ENCODE measurements around the gene FOXK1. TPM values are rescaled to one million over a fixed set of nuclear protein-coding genes. Genes with fewer than 3 reads are reported as not detected.

FOXK1 gene
- total and polyA plus RNA-seq, 2 experiments from 2014 or later, result 2.3 to 12.7 TPM

GRCh38 chr7:4667776-4668509, 14.2 kb upstream of the FOXK1 start:
- ATAC-seq, result no peak
- Histone ChIP-seq H4K20me1 (replicated peaks; ENCODE audit: insufficient read depth) (no peaks in the 10 kb centered on the region), H3K79me2 (replicated peaks; ENCODE audit: insufficient read depth) (no peaks in the 10 kb centered on the region), H3K4me2 (no peak overlapping the region), H3K9me2 (ENCODE audit: insufficient read depth) (0 out of 2 replicates have a peak, but pooled peaks cover 2% of the 10 kb centered on the region), H3K4me3 (no peak overlapping the region), H3F3A (replicated peaks; ENCODE audit: low read depth) (no peaks in the 10 kb centered on the region), H3K4me1 (ENCODE audit: insufficient read depth) (no peaks in the 10 kb centered on the region), H3K27me3 (ENCODE audit: insufficient read depth) (no peaks in the 10 kb centered on the region; the same call in 1 of the 2 replicates), H2AFZ (no peak overlapping the region), H3K36me3 (ENCODE audit: insufficient read depth) (no peaks in the 10 kb centered on the region), H3K27ac (ENCODE audit: low read depth) (no peak overlapping the region)
- H3K27me3 Mint-ChIP-seq (ENCODE audit: insufficient read depth, low read depth, poor library complexity), result peaks cover 11% of the 10 kb centered on the region
- no peaks in the 10 kb centered on the region for H3K4me1 Mint-ChIP-seq
- DNase-seq (ENCODE audit: low spot score), result peak; percentile 3
- H3K9me3 Mint-ChIP-seq, result peaks cover 42% of the 10 kb centered on the region
- no peak overlapping the region for H3K4me3 Mint-ChIP-seq
- TF ChIP-seq EZH2phosphoT487 (IDR thresholded peaks at IDR 0.05; ENCODE audit: unreplicated experiment) (no peak), POLR2AphosphoS5 (IDR thresholded peaks at IDR 0.05; ENCODE audit: low read depth) (no peak), CTCF (conservative IDR thresholded peaks at IDR 0.05; ENCODE audit: low read depth in 2 of 2) (no peak)
- no peak overlapping the region for H3K27ac Mint-ChIP-seq
- 0 out of 3 replicates have a peak, but pooled peaks cover 3% of the 10 kb centered on the region for H3K36me3 Mint-ChIP-seq (ENCODE audit: low read depth)

- Mint-ChIP-seq H3K4me1 (no peaks in the 10 kb centered on the region), H3K27ac (no peak overlapping the region), H3K27me3 (ENCODE audit: insufficient read depth, low read depth, poor library complexity) (peaks cover 11% of the 10 kb centered on the region)
- TF ChIP-seq STAT1 (IDR thresholded peaks at IDR 0.05; ENCODE audit: unreplicated experiment) (no peak), ZNF331 (CRISPR knock-in tag; IDR thresholded peaks at IDR 0.05; ENCODE audit: low read depth) (no peak), EZH2phosphoT487 (IDR thresholded peaks at IDR 0.05; ENCODE audit: unreplicated experiment) (no peak), CTCF (conservative IDR thresholded peaks at IDR 0.05; ENCODE audit: low read depth in 2 of 2) (no peak), JUNB (IDR thresholded peaks at IDR 0.05; ENCODE audit: unreplicated experiment) (no peak), REST (IDR thresholded peaks at IDR 0.05; ENCODE audit: unreplicated experiment) (no peak)
Observed at GRCh38 chr7:4668510-4668847, 13.6 kb upstream of the FOXK1 start.

More at GRCh38 chr7:4668510-4668847, 13.6 kb upstream of the FOXK1 start:
- Histone ChIP-seq H3K27ac (ENCODE audit: low read depth) (no peak overlapping the region), H2AFZ (no peak overlapping the region), H3K4me2 (no peak overlapping the region), H3F3A (replicated peaks; ENCODE audit: low read depth) (no peaks in the 10 kb centered on the region), H3K36me3 (ENCODE audit: insufficient read depth) (no peaks in the 10 kb centered on the region), H3K27me3 (ENCODE audit: insufficient read depth) (no peaks in the 10 kb centered on the region), H3K79me2 (replicated peaks; ENCODE audit: insufficient read depth) (no peaks in the 10 kb centered on the region), H3K9me2 (ENCODE audit: insufficient read depth) (no peaks in the 10 kb centered on the region), H3K4me3 (no peak overlapping the region), H3K4me1 (ENCODE audit: insufficient read depth) (no peaks in the 10 kb centered on the region), H4K20me1 (replicated peaks; ENCODE audit: insufficient read depth) (no peaks in the 10 kb centered on the region)
- H3K4me3 Mint-ChIP-seq, result no peak overlapping the region
- H3K9me3 Mint-ChIP-seq, result peaks cover 47% of the 10 kb centered on the region
- 0 out of 3 replicates have a peak, but pooled peaks cover 3% of the 10 kb centered on the region for H3K36me3 Mint-ChIP-seq (ENCODE audit: low read depth)
- ATAC-seq (no peak), DNase-seq (ENCODE audit: low spot score) (no peak)
